ENCODE data around the gene PRPF39. TPM values are rescaled to one million over a fixed set of nuclear protein-coding genes. Genes with fewer than 3 reads are reported as not detected.

The PRPF39 gene
- total and polyA plus RNA-seq, 2 of the 13 experiments (the other 11 are each of a cell fraction or from before 2014, with no cell fraction given) = 44.2 to 65.0 TPM

DNA sequence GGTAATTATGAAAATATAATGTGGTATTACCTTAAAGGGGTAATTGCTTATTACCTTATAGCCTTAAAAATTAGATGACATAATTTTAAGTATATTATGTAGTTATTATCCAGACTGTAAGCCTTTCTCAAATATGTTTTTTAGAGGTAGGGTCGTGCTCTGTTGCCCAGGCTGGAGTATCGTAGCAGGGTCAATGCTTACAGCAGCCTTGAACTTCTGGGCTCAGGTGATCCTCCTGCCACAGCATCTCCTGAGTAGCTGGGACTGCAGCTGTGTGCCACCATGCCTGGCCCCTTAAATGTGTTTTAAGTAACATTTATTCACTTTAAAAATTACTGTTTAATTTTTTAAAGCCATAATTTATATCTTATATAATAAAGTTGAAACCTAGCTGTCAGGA is 10.4 kb downstream of the PRPF39 start:
- POLR2A ChIA-PET = no interaction called here
- Histone ChIP-seq H3K27me3 (ENCODE audit: control insufficient read depth in 1 of 2, insufficient read depth in 2 of 2, low read length in 2 of 2) (no peaks in the 10 kb centered on the region), H3K36me3 (replicated peaks in 1 of 2; ENCODE audit: control insufficient read depth in 1 of 2, insufficient read depth in 2 of 2, low read length in 2 of 2) (peaks cover 8 to 40% of the 10 kb centered on the region in 2 experiments), H3K4me3 (replicated peaks in 1 of 3; ENCODE audit: insufficient read depth in 1 of 3, low read depth in 2 of 3, low read length in 3 of 3) (no peak overlapping the region), H3K9me3 (ENCODE audit: low read length) (no peaks in the 10 kb centered on the region), H3K27ac (ENCODE audit: extremely low read length, insufficient read depth, low read length) (no peak overlapping the region), H3K79me2 (ENCODE audit: insufficient read depth, low read length) (peaks cover 60% of the 10 kb centered on the region), H3K4me1 (ENCODE audit: insufficient read depth, low read length) (peaks cover 20% of the 10 kb centered on the region; the same call in 1 of the 2 replicates), H2AFZ (ENCODE audit: low read length) (no peak overlapping the region), H3K9ac (ENCODE audit: insufficient read depth, low read depth, low read length) (no peak overlapping the region), H4K20me1 (ENCODE audit: insufficient read depth, low read length) (peaks cover 21% of the 10 kb centered on the region; the same call in 1 of the 2 replicates), H3K4me2 (ENCODE audit: low read depth, low read length) (no peak overlapping the region)
- intact Hi-C loops (cut with micrococcal nuclease; ENCODE audit: unreplicated experiment) (no loop called here), in situ Hi-C loops (cut with HindIII; ENCODE audit: extremely low pct_ligation_motif_present, low pct_unique_long_range_greater_than_20kb) (no loop called here)
- DNase-seq (ENCODE audit: low spot score) (no peak), ATAC-seq (no peak), FAIRE-seq (no peak)
- WGBS (ENCODE audit: low lambda C conversion rate) = 85% methylated on average over 2 of the region's 2 CpGs
- BruUV-seq (replicated peaks) = no TSS peak
- CTCF ChIA-PET (ENCODE audit: low intra/inter-chr PET ratio, low total read pairs) = no interaction called here
- TF ChIP-seq NCOA5 (CRISPR knock-in tag; IDR thresholded peaks at IDR 0.05) (no peak), ZNF121 (CRISPR knock-in tag; IDR thresholded peaks at IDR 0.05) (peak; percentile 79)

DNA sequence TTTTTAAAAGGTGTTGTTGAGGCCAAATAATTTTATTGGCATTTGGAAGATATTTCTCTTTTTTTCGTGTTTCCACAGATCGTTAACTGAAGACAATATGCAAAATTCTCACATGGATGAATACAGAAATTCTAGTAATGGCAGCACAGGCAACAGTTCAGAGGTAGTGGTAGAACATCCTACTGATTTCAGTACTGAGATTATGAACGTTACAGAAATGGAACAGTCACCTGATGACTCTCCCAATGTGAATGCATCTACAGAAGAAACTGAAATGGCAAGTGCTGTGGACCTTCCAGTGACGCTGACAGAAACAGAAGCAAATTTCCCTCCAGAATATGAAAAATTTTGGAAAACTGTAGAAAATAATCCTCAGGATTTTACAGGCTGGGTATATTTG is 11.2 kb downstream of the PRPF39 start:
- H3K9ac ChIP-seq (ENCODE audit: insufficient read depth, low read depth, low read length) = no peak overlapping the region
- H3K9me3 ChIP-seq (ENCODE audit: low read length) = no peaks in the 10 kb centered on the region
- peaks cover 8 to 44% of the 10 kb centered on the region in 2 experiments for H3K36me3 ChIP-seq (replicated peaks in 1 of 2; ENCODE audit: control insufficient read depth in 1 of 2, insufficient read depth in 2 of 2, low read length in 2 of 2)
- ATAC-seq (no peak), FAIRE-seq (no peak), DNase-seq (ENCODE audit: low spot score) (no peak)
- POLR2A ChIA-PET = no interaction called here
- TF ChIP-seq, protein P1, sequence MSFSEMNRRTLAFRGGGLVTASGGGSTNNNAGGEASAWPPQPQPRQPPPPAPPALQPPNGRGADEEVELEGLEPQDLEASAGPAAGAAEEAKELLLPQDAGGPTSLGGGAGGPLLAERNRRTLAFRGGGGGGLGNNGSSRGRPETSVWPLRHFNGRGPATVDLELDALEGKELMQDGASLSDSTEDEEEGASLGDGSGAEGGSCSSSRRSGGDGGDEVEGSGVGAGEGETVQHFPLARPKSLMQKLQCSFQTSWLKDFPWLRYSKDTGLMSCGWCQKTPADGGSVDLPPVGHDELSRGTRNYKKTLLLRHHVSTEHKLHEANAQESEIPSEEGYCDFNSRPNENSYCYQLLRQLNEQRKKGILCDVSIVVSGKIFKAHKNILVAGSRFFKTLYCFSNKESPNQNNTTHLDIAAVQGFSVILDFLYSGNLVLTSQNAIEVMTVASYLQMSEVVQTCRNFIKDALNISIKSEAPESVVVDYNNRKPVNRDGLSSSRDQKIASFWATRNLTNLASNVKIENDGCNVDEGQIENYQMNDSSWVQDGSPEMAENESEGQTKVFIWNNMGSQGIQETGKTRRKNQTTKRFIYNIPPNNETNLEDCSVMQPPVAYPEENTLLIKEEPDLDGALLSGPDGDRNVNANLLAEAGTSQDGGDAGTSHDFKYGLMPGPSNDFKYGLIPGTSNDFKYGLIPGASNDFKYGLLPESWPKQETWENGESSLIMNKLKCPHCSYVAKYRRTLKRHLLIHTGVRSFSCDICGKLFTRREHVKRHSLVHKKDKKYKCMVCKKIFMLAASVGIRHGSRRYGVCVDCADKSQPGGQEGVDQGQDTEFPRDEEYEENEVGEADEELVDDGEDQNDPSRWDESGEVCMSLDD (CRISPR knock-in tag; IDR thresholded peaks at IDR 0.05; ENCODE audit: borderline replicate concordance) = no peak
- TF ChIP-seq, protein P2, sequence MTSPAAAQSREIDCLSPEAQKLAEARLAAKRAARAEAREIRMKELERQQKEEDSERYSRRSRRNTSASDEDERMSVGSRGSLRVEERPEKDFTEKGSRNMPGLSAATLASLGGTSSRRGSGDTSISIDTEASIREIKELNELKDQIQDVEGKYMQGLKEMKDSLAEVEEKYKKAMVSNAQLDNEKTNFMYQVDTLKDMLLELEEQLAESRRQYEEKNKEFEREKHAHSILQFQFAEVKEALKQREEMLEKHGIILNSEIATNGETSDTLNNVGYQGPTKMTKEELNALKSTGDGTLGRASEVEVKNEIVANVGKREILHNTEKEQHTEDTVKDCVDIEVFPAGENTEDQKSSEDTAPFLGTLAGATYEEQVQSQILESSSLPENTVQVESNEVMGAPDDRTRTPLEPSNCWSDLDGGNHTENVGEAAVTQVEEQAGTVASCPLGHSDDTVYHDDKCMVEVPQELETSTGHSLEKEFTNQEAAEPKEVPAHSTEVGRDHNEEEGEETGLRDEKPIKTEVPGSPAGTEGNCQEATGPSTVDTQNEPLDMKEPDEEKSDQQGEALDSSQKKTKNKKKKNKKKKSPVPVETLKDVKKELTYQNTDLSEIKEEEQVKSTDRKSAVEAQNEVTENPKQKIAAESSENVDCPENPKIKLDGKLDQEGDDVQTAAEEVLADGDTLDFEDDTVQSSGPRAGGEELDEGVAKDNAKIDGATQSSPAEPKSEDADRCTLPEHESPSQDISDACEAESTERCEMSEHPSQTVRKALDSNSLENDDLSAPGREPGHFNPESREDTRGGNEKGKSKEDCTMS (CRISPR knock-in tag; conservative IDR thresholded peaks at IDR 0.05) = no peak
- peak; percentile 98 for TF ChIP-seq ZNF317 (CRISPR knock-in tag; IDR thresholded peaks at IDR 0.05)
- no peak for TF ChIP-seq PHB2 (IDR thresholded peaks at IDR 0.05; ENCODE audit: partially characterized antibody)
- no peak overlapping the region; a peak in 1 of 6 replicates for H3K4me3 ChIP-seq (replicated peaks in 1 of 3; ENCODE audit: insufficient read depth in 1 of 3, low read depth in 2 of 3, low read length in 3 of 3)
- CTCF ChIA-PET (ENCODE audit: low intra/inter-chr PET ratio, low total read pairs) = no interaction called here
- H3K27me3 ChIP-seq (ENCODE audit: control insufficient read depth in 1 of 2, insufficient read depth in 2 of 2, low read length in 2 of 2) = no peaks in the 10 kb centered on the region
- intact Hi-C loops (cut with micrococcal nuclease; ENCODE audit: unreplicated experiment) (no loop called here), in situ Hi-C loops (cut with HindIII; ENCODE audit: extremely low pct_ligation_motif_present, low pct_unique_long_range_greater_than_20kb) (no loop called here)
- 0 out of 2 replicates have a peak, but pooled peaks cover 11% of the 10 kb centered on the region for H3K4me1 ChIP-seq (ENCODE audit: insufficient read depth, low read length)
- no peak overlapping the region for H2AFZ ChIP-seq (ENCODE audit: low read length)
- WGBS (ENCODE audit: low lambda C conversion rate) = 94% methylated on average over 4 of the region's 4 CpGs
- H3K4me2 ChIP-seq (ENCODE audit: low read depth, low read length) = no peak overlapping the region
- no peak overlapping the region for H3K27ac ChIP-seq (ENCODE audit: extremely low read length, insufficient read depth, low read length)
- H3K79me2 ChIP-seq (ENCODE audit: insufficient read depth, low read length) = peaks cover 52% of the 10 kb centered on the region
- no TSS peak for BruUV-seq (replicated peaks)
- H4K20me1 ChIP-seq (ENCODE audit: insufficient read depth, low read length) = peaks cover 16% of the 10 kb centered on the region; the same call in 1 of the 2 replicates

All from HepG2 (cell line).